MV-4-11 (cell line): Measurements from ENCODE around the gene CFAP99.

Experiments used
- DNase-seq: peaks from one replicate; lab custom pipeline; 2025; lab: John Stamatoyannopoulos, UW

The CFAP99 gene

DNA sequence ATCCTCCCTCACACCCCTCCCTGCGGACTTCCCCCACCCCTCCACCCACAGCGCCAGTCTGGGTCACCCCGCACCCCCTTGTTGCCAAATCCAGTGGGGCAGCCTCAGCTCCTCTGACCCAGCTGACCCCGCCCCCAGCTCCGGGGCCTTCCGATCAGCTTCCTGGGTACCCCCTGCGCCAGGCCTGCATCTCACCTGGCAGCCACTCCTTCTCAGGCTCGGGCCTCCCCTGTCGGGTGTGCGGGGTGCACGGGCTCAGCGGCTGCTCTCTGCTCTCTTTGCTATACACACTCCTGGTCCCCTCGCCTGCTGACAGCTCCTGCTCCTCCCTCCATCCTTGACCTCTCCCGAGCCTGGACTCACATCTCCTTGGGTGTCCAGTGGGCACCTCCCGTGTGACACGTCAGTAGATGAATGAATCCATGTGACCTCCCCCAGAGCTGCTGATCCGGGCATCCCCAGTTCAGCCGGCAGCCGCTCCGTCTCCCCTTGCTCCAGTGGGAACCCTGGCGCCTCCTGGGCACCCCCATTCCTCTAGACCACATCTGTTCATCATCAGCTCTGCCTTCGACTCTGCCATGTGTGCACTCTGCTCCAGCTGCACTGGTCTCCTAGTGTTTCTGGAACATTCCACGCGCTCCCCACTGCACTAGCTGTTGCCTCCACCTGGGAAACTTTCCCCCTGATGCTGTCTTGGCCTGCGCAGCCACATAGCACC is 9.9 kb downstream of the CFAP99 start:
- no peak for DNase-seq

DNA sequence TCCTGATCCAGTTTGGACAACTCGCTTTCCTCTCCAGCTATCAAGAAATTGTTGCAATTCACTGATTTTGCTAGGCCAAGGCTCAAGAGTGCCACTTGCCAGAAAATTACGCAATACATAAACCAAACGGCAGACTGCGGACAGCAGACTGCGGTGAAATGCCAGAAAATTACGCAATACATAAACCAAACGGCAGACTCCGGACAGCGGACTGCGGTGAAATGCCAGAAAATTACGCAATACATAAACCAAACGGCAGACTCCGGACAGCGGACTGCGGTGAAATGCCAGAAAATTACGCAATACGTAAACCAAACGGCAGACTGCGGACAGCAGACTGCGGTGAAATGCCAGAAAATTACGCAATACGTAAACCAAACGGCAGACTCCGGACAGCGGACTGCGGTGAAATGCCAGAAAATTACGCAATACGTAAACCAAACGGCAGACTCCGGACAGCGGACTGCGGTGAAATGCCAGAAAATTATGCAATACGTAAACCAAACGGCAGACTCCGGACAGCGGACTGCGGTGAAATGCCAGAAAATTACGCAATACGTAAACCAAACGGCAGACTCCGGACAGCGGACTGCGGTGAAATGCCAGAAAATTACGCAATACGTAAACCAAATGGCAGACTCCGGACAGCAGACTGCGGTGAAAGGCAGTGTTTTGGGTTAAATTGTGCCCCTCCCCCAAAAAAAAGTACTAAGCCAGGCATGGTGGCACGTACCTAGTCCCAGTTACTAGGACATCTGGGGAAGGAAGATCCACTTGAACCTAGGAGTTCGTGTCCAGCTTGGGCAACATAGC is 11.4 kb downstream of the CFAP99 start:
- DNase-seq: peak; percentile 42

DNA sequence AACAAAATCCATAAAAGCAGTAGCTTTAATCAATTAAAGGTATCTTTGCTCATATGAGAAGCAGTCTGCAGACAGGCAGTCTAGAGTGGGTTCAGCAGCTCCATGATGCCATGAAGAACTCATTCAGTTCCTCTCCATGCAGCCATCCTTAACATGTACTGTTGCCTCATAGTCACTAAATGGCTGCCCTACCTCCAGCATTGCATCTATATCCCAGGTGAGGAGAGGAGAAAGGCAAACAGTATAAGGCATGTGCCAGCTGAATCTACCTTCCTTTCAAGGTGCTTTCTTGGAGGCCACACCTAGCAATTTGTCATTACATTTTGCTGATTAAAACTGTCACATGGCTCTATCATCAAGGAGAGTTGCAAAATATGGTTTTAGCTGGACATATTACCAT is 13.2 kb downstream of the CFAP99 start:
- no peak for DNase-seq

DNA sequence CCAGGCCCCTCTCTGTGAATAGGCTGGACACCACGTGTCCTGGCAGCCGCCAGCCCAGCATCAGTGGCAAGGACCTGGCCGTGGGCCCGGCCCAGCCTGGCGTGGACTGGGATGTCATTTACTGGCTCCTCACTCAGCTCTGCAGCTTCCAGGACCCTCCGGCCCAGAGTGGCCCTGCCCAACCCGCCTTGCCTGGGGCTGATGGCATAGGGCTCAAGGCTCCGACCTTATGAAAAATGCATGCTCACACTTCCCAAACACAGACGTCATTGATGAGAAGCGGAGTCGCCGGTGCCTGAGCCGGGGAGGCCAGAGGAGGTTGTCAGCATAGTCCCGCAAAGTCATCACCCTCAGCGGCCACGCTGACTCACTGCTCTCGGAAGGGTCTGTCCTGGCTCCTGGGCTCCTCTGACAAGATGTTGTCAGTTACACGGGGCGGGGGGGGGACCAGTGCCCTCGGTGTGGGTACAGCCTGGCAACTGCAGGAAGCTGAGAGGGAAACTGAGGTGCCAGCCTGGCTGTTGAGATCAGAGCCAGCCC is 14.3 kb downstream of the CFAP99 start:
- no peak for DNase-seq

DNA sequence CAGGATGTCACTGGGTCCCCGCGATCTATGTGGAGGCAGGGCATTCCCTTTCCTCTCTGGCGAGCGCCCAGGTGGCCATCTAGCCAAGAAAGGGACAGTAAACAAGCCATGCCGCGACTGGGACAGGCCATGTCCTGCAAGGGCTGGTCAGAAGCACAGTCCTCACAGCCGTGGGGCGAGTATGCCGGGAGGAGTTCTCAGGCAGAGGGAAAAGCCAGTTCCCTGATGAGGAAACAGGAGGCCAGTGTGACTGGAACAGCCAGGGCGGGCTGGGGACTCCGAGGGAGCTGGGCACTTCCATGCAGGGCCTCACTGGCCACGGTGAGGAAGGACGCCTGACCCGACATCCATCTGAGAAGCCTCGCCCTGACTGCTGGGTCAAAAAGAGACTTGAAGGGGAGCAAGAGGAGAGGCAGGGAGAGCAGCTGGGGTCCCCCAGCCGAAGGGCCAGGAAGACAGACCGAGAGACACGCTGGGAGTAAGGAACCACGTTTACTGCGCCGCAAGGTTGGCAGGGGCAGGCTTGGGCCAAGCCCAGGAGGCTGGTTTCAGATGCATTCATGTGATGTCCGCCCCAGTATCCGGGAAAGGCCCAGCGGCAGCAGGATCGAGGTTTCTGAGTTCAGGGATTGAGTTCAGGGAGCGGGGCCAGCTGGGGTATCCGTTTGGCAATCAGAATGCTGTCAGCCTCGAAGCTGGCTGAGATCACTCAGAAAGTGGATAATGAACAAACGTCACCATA is 15.0 kb downstream of the CFAP99 start:
- no peak for DNase-seq

DNA sequence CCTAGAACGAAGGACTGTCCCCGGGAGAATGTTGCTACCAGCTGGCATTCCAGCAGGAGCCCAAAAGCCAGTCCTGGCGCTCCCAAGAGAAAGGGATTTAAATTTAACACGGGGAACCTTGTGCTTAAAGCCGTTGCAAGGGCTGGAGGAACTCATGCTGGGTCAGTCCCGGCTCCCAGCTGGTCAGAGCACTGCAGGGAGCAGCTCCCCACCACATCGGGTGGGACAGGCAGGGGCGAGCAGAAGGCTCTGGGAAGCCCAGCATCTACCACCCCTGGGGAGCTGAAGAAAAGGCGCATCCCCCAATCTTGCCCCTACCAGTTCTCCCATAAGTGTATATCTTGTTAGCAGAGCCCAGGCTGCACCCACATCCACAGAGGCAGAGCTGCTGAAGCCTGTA is 15.7 kb downstream of the CFAP99 start:
- no peak for DNase-seq

DNA sequence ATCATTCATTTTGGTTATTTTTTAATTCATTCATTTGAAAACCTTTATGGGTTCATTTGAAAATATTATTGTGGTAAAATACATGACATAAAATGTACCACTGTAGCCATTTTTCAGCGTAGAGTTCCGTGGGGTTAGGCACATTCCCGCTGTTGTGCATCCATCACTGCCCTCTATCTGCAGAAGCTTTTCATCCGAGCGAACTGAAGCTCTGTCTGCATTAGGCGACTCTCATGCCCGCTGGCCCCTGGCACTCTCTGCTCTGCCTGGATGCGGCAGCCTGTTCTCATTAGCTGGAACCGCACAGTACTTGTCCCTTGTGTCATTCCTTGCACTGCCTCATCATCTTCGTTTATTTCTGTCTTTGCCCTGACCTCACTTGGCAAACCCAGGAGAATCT is 17.5 kb downstream of the CFAP99 start:
- DNase-seq: no peak

DNA sequence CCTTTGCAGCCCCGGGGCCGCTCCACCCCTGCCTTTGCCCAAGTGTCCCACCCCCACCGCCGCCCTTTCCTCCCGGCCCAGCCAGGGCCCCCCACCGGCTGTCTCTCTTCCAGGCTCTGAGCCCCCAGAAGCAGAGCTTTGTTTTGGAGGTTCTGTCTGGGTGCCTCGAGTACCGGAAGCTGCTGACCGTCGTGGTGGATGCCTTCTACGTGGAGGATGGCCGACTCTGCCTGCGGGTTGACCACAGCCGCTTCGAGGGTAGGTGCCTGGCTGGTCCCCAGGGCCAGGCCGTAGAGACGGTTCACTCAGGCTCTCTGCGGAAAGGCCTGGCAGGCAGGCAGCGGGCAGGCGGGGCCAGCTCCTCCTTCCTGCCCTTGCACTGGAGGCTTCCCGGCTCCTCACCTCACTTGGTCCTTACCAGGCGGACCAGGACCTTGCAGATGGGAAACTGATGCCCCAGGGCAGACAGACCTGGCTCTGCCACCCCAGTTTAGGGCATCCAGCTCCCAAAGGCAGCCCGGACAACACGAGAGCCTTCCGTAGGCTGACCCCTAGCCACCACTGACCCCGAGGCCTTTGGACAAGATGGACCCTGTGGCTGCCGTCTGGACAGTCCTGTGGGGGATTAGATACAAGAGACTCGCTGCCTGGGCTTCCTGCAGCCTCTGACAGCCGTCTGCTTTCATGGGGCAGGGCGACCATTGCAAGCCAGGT is 18.2 kb downstream of the CFAP99 start:
- DNase-seq: no peak

DNA sequence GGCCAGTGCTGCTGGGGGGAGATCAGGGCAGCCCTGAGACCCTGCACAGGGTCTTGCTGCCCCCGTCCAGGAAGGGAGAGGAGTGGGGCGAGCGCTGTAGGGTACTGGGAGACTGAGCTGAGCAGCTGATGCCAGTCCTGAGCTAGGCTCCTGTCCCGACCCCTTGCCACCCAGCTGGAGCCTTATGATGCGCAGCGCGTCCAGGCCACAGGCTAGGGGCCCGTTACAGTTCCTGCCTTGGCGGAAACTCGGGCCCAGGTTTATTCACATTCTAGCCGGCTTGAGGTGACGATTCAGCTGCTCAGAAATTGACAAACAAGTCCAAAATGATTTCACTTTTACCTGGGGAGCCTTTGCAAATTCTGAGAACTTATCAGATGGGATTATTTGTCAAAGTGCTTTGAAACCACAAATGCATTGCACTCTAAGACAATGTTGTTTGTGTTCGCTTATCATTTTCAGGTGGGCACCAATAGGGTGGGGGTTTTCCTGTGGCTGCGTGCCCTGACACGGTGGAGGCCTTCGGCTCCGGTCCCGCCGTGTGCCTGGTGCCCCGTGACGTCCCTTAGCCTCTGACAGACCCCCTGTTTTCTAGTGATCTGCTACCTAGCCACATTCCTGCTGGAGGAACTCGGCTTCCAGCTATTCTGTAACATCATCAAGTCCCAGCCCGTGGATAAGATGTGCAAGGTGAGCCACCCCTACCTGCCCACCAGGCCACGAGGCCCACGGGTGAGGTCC is 18.9 kb downstream of the CFAP99 start:
- DNase-seq: no peak

DNA sequence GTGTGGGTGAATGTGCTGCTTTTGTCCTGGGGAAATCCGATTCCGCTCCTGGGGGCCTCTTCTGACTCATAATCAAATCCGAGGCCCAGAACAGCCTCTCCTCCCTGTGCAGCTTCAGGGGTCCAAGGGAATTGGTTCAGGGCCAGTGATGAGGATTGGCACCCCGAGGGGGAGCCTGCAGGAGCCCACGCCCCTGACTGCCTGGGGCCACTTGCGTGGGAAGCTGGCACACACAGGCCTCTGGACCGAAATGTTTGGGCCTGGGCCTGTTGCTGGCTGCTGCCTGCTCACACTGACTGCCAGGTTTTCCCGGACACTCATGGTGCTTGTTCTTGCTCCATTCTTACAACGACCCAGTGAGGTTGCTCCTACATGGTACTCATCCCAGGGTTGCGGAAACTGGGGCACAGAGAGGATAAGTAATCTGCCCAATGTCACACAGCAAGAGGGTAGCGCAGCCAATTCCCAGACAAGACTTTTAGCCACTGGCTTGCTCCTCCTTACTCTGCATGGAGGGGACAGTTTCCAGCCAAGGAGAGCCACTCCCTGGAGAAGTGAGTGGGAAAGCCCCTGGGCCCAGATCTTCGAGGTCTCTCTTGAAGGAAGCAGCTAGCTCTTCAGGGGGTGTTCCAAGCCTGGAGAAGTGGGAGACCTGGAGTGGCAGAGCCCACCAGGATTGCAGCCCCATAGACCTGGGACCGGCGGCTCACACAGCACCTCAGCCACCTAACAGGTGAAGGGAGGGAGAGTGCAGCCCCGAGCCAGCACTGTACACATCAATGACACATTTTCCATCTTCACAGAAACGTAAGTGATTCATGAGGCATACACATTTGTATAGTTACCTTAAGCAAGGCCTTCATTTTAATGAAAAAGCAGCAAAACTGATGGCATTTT is 20.3 kb downstream of the CFAP99 start:
- DNase-seq: no peak

DNA sequence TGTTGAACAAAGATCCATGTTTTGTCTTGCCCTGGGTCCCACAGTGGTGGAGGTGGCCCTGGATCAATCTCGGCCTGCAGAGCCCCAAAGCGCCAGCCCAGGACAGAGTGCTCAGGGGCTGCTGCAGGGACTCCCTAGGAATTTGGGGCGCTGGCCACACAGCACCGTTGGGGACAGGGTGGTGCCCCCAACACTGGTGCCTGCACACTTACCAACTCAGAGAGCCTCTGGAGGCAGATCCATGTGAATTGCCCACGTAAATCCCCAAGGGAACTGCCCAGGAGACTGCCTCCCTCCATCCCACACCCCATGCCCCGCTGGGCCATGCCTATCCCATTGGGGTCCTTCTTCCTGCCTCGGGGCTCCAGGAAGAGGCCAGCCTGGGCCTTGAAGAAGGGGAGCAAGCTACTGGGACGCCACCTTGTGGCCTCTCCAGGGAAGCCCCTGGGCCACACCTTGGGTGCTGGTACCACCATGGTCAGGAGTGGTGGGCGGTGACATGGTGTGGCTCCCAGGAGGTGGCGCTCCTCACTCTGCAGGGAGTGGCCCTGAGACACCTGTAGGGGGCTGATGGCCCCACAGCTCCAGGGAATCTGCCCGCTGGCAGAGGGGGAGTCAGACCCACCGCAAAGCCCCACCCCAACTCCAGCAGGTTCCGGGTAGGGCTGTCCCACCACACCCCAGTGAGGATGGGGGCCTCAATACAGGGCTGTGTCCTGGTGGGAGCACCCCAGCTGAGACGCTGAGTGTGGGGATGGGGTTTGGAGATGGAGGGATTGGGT is 22.8 kb downstream of the CFAP99 start:
- peak; percentile 62 for DNase-seq

DNA sequence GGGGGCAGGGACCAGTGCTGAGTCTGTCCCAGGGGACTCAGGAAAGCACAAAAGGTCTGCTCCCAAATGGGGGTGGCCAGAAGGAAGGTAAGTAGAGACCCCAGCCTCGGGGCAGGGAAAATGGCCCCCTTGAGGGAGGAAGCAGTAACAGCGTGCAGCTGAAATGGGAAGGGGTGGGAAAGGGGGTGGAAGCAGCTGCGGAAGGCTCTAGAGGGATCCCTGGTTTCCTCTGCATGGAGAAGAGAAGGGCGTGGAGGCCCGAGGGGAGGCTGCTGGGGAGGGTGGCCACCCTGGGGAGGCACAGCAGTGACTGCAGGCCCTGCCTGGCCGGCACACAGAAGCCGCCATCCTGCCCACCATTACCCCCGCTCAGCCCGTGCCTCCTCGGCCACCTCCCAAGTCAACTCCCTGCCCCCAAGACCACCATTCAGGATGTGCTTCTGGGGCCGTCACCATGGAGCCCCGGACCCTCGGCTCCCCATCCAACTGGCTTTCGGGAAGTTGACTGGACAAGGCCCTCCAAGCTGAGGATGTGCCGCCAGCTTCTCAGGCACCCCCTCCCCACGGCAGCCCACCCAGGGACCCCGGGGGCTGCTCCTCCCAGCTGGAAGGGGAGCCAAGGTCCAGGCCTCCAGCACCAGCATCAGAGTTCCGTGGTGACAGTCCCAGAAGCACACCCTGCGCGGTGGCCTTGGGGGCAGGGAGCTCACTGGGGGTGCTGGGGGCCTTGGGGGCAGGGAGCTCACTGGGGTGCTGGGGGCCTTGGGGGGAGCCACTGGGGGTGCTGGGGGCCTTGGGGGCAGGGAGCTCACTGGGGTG is 23.6 kb downstream of the CFAP99 start:
- no peak for DNase-seq

DNA sequence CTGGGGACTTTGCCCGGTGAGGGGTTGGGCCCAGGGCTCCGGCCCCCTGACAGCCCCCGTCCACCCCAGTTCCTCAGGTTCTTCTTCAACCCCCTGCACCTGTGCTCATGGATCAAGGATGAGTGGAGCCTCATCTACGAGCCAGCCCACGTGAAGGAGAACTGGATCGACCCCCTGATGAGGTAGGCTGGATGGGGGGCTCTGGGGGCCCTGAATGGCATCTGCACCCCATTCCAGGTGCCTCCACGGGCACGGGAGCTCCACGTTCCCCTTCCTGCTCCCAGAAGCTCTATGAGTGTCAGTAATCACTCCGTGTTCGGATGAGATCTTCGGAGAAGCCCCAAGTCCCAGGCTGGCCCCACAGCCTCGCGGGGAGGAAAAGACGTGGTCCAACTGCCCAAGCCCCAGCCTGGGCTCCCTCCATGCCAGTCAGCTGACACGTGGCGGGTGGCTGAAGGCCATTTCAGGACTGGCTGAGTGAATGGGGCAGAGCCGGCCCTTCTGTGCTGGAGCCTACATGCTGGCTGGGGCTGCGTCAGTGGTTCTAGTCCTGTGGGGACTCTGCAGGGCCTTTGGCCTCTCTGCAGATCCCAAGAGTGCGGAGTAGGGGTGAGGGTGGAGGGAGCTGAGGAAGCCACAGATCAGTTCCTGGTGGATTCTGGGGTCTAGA is 24.4 kb downstream of the CFAP99 start:
- DNase-seq: no peak

DNA sequence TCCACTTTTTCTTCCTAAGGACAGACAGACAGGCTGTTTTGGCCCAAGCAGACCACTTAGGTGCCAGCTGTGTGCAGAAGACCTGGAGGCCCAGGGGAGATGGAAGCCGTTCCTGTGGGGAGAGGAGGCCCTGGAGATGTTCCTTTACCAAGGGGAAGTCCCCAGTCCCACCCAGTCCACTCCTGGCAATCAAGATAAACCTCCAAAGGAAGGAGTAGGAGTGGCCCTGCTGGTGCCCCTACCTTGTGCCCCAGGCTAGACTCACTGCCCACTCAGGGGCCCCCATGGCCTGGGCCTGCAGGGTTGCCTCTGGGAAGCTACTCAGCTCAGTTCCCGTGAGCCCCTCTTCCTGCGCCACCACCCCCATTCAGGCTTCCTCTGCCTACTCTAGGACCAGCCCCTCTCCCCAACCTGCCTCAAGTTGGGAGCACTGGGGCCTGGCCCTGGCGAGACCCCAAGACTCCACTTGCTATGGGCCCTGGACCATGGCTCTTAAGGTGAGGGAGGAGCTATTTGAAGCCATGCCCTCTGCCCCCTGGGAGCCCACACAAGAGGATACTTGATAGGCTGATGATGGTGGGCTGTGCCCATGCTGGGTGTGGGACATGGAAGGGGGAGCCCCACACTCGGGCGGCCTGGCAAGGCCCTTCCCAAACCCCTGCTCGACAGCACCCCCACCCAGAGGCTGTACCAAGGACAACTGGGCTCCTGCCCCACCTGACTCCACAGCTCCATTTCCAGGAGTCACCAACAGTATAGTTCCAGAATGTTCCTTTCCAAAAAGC is 25.4 kb downstream of the CFAP99 start:
- DNase-seq: no peak

DNA sequence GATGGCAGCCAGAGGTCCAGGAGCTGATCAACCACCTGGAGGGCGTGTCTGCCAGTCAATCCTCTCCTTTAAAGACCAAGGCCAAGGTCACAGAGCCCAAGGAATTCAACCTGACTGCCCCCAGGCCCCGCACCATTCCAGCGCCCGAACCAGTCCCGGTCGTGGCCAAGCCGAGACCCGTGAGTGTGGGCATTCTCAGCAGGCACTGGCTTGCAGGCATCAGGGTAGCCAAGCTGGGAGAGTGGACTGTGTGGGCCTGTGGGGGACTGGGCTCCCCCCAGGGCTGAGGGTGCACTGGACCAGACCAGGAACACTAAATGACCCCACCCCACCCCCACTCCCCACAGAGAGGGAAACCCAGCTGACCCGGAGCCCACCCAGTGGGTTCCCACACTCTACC is 26.4 kb downstream of the CFAP99 start:
- DNase-seq: no peak

DNA sequence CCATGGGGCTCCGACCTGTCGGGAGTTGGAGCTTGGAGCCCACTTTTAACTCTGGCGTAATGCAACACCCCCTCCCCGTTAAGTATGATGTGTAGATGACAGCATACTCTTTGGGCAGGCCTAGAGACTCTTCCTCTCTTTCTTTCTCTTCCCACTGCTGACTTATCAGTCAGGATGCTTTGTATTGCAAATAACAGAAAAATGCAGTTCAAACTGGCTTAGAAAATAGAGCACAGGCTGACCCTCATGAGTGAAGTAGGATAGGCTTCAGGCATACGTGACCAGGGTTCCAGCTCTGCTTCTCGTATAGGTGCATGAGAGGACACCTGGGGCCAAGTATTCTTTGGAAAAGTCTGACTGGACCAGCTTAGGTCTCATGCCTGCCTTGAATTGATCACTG is 26.8 kb downstream of the CFAP99 start:
- no peak for DNase-seq
